Stimulated activated CD4-positive, alpha-beta T cell treated with anti-CD3 and anti-CD28 coated beads, Interleukin-12 subunit alpha, Interleukin-12 subunit beta, amount 100 ng/mL, for 48 hours (primary cell): ENCODE results near the gene HS3ST5.
"Not testable (repeated sequence)": the region's sequence is repeated elsewhere in the genome, so short reads cannot be mapped to it uniquely, and the experiment has no call there.

ENCODE experiments used
- DNase-seq, 3 donors: peaks; one replicate each; pipeline ENCODE4 v3.0.0-alpha.2; 2020; ENCODE audit warnings: low read depth in 2 of 3, low spot score in 1 of 3

HS3ST5 gene

DNA sequence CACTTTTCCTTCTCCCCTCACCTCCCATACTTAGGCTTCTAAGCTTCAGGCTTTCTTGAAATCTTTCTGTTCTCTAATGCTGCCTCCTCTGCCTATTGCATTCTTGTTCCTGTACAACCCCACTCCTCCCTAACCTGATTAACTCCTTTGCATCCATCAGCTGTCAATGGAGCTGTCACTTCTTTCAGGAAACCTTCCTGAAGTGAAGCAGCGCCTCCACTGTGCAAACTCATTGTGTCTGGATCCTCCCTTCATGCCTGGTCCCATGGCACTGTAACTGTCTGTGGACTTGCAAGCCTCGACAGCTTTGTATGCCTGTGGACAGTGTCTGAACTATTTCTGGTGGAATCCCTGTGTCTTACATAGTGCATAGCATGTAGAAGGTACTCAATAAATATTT is 185.0 kb downstream of the HS3ST5 start:
- no peak for DNase-seq

DNA sequence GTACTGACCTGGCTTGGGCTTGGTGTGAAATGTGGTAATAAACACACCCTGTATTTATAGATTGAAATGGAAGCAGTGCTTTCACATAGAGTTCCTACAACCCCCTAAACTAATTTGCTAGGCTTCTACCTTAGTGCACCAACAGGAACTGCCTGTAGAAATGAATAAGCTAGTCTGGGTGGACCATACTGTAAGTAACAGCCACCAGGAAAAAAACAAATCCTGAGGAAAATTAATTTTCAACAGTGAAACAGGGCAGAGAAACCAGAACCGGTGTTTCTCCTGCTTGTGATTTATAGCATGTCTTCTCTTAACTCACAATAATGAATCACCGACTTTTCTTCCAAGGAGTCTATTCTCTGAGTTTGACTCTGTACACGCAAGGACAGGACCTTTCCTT is 187.1 kb downstream of the HS3ST5 start:
- no peak for DNase-seq

- no peak for DNase-seq
Observed at GRCh38 chr6:114154812-114155211, 188.0 kb downstream of the HS3ST5 start.

DNA sequence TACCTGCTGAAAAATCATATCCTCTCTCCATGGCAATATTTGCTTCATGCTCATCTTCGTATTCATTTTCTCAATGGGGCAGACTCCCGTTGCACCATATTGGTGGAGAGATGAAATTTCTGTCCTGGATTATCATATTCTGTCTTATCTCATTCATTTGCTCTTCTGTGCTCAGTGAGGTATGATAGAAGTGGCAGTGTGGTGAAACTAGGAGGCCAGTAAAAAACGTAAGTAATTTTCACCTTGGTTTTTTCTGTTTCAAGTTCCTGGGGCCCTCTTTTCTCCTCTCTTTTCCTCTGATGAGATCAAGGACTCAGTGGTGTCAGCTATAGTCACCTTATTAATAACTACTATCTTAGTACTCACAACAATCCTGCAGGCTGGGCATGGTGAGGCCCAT is 189.4 kb downstream of the HS3ST5 start:
- no peak for DNase-seq

DNA sequence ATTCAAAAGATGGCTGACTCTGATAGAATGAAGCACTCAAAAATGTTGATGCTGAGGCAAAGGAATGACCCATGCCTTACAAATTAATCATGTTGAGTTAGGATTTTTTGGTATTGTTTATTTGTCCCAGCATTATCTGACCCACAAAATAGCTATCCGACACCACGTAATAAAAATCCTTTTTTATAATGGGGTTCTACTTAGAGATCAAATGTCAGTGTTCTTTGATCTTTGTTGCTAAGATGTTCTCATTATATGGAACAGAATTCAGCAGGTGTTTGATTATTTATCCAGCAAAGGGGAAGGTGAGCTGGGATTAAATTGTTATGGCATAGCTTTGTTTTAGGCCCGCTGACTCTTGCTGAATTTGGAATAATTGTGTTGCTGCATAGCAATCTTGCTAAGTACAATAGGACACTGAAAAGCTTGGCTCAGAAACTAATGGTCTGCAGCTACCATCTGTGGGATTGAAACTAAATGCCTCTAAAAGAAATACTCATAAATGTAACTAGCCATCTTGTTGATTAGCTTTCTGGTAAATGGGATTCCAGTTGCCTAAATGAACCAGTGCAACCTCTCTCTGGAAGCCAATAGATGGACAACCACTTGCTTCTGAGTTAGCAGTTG is 191.6 kb downstream of the HS3ST5 start:
- no peak for DNase-seq

DNA sequence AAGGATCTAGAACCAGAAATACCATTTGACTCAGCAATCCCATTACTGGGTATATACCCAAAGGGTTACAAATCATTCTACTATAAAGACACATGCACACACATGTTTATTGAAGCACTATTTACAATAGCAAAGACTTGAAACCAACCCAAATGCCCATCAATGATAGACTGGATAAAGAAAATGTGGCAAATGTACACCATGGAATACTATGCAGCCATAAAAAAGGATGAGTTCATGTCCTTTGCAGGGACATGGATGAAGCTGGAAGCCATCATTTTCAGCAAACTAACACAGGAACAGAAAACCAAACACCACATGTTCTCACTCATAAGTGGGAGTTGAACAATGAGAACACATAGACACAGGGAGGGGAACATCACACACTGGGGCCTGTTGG is 193.6 kb downstream of the HS3ST5 start:
- DNase-seq = not testable (repeated sequence)

DNA sequence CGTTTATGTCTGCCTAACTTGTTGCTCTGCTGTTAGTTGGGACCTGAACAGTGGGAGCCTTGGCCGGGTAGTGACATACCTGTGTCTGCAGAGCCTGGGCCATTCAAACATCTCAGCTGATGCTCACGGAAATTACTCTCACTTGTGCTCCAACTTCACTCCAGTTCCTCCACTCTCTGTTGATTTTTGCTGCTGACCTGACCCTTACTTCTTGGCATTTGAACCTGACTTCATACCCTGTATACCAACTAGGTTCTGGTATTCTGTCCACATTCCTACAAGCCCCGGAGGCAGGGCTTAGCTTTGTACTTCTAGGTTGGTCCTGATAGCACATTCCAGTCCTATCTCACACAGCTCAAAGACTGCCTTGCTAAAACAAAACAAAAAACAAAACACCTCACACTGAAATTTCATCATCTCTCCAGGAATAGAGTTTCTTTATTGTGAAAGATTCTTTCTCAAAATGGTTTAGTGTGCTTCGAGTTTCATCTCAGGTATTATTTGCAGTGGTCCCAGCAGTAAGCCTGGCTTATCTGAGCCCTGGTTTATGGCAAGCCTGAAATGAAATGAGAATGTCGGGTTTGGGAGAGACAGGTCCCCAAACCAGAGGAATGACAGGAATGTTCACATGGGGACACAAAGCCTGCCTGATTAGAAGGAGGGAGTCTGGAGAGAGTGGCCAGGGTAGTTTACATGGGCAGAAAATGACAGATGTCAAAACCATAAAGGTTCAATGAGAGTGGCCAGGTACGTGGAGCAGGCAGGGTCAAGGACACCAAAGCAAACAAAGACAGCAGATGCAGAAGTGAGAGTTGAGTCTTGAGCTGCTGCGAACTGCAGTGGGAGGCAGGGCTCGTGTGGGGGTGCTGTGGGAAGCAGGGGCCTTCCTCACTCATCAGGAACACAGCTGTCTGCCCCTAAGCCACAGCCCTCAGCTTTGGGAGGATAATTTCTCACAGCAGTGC is 197.7 kb downstream of the HS3ST5 start:
- DNase-seq = no peak

- no peak for DNase-seq
Observed at GRCh38 chr6:114142258-114142657, 200.6 kb downstream of the HS3ST5 start.

- DNase-seq = no peak
Observed at GRCh38 chr6:114140416-114140815, 202.4 kb downstream of the HS3ST5 start.

DNA sequence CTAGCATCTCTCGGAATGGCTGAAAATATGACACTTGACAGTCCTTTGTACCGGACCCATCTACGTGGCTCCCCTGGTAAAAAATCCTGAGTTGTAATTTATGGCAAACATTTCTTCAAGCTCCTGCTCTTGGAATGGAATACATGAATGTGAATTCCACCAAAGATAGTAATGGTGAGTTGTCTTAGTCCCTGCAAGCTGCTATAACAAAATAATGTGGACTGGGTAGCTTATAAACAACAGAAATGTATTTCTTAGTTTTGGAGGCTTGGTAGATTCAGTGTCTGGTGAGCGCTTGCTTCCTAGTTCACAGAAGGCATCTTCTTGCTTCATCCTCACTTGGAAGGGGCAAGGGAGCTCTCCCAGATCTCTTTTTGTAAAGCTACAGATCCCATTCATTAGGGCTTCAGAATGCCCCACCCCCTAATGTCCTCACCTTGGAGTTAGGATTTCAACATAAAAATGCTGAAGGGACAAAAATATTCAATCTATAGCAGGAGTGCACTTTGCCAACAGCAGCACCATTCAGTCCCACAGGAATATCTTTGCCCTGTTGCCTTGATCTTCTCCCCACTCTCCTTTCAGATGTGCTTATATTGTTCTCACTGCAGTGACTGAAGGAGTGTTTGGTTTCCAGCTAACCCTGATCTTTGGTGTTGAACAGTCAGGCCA is 204.1 kb downstream of the HS3ST5 start:
- no peak for DNase-seq

GRCh38 chr6:114135363-114135971 is 207.4 kb downstream of the HS3ST5 start:
- DNase-seq = no peak

GRCh38 chr6:114133816-114134215 is 209.0 kb downstream of the HS3ST5 start:
- no peak for DNase-seq

DNA sequence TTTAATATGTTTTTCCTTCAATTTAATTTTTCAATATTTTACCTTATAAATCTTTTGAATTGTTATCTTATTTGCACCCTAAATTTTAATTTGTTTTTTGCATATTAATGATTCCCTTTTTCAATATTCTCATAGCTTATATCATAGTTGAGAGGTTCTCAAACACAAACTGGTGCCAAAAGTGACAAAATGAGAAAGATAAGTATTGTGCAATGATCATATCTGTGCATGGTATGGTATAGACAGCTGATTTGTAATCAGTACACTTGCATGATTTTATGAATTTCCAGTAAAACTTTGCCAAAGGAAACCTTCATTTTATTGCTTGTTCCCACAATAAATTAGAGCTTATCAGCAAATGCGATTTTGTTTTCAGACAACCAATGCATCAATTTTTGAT is 210.9 kb downstream of the HS3ST5 start:
- no peak for DNase-seq

DNA sequence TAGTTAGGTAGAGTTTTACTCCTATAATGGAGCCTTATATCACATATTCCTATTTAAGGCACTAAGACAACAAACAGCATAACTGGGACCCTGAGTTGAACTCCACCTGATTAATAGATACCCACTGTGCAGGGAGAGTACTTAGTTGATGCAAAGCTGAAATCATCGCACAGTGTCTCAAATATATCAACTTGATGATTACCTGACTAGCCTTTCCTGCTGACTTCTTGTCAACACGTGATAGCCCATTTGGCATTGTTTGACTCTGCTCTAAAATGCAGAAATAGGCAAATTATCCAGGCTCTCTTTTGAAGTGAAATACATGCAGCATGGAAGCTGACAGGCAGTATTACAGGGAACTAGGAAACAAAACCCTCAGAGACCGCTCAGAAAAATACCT is 217.2 kb downstream of the HS3ST5 start:
- no peak for DNase-seq

DNA sequence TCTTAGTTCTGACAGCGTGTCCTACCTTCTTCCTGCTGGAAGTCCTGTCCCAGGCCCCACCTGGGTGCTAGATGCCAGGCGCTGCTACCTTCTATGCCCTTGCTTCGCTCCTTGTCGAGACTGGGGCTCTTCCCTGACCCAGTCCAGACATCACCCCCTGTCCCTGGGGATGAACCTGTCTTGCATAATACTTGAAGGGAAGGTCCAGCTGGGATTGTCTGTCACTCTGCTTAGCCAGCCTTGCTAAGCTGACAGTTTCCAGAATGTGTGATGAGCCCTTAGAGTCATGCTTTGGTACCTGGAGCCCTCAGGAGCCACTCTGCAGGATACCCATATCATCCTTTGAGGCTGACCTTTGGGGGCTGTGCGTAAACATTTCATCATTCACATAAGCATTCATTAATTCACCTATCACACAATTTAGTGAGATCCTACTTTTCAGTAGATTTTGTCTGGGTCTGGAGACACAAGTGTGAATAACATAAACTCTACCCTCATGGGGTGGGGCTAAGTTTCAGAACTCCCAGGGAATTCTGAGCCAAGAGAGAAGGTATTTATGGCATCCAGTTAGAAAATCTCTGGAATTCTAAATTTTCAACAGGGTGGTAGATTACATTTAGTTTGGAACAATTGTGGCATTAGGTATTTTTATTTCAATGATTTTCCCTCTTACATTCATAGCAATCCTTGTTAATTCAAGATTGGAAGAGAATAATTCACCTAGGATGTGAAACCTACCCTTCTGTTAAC is 220.7 kb downstream of the HS3ST5 start:
- DNase-seq = no peak

- no peak for DNase-seq
Observed at GRCh38 chr6:114119056-114119455, 223.8 kb downstream of the HS3ST5 start.

- DNase-seq = no peak
Observed at GRCh38 chr6:114115652-114116051, 227.2 kb downstream of the HS3ST5 start.

GRCh38 chr6:114108119-114109002 is 234.5 kb downstream of the HS3ST5 start:
- DNase-seq = peak in 2 of 3 donors; percentile 10 to 34

- no peak for DNase-seq
Observed at GRCh38 chr6:114106020-114106419, 236.8 kb downstream of the HS3ST5 start.

DNA sequence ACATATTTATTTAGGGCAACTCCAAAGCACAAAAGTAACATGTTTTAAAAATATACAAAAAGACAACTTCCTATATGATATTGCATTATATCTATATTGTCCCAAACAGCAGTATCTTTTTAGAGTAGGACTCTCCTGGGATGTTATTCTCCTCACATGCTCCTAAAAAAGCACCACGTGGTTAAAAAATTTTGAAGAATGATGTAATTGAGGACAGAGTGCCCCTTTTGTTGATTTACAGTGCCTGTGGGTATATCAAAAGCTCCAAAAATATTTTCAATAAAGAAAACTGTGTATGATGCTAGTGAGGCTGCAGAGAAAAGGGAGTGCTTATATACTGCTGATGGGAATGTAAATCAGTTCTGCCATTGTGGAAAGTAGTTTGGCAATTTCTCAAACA is 241.6 kb downstream of the HS3ST5 start:
- DNase-seq = no peak
